Stromal cell of bone marrow (primary cell): ENCODE results near the gene CDK10.
"Not testable (repeated sequence)": the region's sequence is repeated elsewhere in the genome, so short reads cannot be mapped to it uniquely, and the experiment has no call there.

Experiments
- DNase-seq: peaks from one replicate; pipeline ENCODE4 v3.0.0-alpha.2; 2012; ENCODE audit warnings: low read depth

The CDK10 gene

DNA sequence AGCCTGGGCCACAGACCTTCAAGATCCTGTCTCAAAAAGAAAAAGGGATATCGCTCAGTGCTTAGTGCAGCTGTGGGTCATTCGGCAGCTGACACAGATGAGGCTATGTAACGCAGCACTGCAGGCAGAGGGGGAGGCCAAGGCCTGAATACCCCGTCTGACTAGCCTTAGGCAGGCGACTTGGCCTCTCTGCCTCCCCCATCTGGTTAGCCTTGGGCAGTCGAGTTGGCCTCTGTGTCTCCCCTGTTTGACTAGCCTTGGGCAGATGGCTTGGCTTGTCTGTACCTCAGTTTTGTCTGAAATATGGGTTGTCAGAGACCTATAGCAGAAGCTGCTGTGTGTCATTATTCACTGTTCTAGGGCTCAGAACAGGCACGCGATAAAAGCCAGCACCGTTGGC is 18.9 kb upstream of the CDK10 start:
- DNase-seq, result no peak

DNA sequence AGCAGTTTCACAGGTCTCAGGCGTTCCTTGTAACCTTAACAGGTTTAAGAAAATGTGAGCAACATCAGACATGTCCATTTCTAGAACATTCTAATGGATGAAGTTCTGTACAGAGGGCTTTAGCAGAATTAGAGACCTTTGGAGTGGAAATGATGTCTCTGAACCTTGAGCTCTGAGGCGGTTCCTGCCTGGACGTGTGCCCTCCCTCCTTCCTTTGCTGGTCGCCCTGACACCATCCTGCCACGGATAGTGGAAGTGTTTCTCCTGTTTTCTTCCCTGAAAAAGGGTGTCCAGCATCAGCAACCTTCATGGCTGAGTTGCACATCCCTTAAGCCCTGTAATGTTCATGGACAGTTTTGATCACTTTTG is 17.7 kb upstream of the CDK10 start:
- DNase-seq, result no peak

- no peak for DNase-seq
These were observed 16.7 kb upstream of the CDK10 start for GRCh38 chr16:89669755-89670154.

DNA sequence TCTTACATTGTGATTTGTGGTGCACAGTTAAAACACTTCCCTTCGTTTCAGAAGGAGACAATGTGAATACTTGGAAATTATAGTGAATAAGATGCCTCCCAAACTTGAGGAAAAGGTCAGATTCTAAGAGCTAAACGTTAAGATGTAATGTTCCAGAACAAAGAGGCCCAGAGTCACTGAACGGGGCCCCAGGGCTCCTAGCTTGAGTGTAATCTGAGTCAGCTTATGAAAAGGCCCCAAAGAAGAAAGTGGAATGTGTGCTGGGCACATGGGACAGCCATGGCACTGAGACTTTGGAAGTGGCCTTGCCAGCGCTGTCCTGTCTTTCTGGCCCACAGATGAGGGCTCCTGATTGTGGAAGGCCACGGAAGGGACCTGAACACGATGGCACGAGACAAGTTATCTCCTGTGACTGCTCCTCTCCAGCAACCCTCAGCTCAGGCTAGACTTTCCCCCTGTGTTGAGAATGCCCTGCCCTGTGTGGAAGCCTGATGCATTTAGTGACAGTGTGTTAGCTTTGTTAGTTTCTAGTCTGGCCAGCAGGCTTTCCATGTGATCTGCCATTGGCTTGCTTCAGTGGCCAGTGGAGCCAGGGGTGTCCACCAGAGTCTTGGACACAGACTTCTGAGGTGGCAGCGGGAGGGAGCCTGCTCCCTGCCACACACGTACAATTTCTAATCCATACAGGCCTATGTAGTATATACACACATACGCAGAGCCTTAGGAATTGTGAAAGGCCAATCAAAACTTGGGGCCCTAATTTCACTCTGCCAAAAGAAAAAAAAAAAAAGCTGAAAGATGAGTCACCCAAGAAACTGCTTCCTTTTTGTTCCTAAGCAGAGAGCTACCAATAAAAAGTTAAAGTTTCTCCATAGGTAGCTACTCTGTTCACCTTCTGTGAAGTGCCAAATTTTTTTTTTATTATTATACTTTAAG is 15.7 kb upstream of the CDK10 start:
- DNase-seq, result no peak

- DNase-seq, result not testable (repeated sequence)
These were observed 14.9 kb upstream of the CDK10 start for GRCh38 chr16:89671565-89671964.

- DNase-seq, result no peak
These were observed 14.1 kb upstream of the CDK10 start for GRCh38 chr16:89672177-89672941.

GRCh38 chr16:89678258-89678657 is 8.2 kb upstream of the CDK10 start:
- DNase-seq, result no peak

DNA sequence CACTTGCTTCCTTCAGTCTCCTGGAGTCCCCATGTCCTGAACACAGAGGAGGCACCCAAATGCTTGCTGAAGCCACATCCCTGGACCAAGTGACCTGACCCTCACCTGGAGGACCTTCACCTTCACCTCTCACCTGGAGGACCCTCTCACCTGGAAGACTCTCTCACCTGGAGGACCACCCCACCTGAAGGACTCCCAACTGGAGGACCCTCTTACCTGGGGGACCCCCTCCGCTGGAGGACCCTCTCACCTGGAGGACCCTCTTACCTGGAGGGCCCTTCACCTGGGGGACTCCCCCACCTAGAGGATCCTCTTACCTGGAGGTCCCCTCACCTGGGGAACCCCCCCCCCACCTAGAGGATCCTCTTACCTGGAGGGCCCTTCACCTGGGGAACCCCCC is 573 bp upstream of the CDK10 start:
- DNase-seq, result no peak

GRCh38 chr16:89687092-89687940 is 827 bp downstream of the CDK10 start:
- no peak for DNase-seq

DNA sequence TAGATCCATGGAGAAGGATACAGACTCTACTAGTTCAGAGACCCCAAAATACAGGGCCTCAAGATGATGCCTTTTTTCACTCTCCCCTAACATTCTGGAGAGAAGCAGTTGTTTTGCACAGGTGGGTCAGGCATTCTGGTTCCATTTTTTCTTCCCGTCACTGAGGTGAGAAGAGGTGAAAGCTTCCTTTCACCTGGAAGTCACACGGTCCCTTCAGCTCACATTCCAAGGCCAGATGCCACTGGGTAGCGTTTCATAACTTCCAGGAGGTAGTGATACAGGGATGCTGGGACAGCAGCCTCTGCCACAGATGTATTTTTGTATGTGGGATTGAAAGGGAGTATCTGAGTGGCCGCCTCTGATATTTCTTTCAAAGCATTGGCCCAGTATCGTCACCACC is 1.9 kb downstream of the CDK10 start:
- no peak for DNase-seq

DNA sequence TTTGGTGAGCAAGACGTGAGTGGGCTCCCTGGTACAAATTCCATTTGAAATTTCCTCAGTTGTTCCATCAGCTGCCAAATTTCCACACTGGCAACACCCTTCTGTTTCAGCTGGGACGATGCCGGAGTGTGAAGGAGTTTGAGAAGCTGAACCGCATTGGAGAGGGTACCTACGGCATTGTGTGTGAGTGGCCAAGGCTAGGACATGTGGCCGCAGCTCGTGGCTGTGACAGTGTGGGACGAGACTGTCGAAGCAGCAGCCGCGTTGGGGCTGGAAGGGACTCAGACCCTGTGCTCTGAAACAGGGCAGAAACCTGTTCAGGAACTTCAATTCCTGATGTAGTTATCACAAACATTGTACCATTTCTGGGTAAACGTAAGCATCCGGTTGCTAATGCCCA is 2.7 kb downstream of the CDK10 start:
- no peak for DNase-seq

GRCh38 chr16:89689621-89690020 is 3.1 kb downstream of the CDK10 start:
- not testable (repeated sequence) for DNase-seq

DNA sequence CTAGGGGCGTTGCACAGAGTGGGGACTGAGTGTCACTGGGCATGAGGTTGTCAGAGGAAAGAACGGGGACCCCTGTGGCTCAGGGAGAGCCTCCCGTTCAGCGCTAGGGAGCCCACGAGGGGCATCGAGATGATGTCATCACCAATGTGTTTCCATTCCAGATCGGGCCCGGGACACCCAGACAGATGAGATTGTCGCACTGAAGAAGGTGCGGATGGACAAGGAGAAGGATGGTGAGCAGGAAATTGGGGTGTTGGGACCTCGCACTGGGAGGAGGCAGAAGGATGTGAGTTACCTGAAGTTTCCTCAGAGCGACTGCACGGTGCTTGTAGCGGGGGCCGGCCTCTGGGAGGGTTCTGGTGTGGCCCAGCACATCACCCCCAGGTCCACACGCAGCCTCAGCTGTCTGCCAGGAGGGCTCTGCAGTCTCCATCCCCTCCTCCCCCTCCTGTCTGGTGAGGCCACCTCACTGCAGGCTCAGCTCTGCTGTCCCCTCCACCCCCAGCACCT is 4.0 kb downstream of the CDK10 start:
- DNase-seq, result no peak

GRCh38 chr16:89691231-89691985 is 4.9 kb downstream of the CDK10 start:
- DNase-seq, result no peak

DNA sequence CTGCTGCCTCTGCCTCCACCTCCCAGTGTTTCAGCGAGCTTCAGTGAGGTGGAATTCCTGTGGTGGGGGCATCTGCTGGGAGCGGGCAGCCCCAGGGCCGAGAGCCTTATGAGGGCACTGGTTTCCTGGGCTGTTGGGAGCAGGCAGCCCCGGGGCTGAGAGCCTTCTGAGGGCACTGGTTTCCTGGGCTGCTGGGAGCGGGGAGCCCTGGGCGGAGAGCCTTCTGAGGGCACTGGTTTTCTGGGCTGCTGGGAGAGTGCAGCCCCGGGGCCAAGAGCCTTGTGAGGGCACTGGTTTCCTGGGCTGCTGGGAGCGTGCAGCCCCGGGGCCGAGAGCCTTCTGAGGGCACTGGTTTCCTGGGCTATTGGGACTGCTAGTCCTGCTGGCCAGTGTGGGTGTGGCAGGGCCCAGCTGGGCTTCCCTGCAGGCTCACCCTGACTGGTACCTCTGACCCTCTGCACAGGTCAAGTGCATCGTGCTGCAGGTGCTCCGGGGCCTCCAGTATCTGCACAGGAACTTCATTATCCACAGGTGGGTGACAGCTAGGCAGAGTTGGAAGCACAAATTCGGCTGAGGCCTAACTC is 5.6 kb downstream of the CDK10 start:
- DNase-seq, result no peak

GRCh38 chr16:89693289-89693731 is 6.8 kb downstream of the CDK10 start:
- DNase-seq, result no peak

DNA sequence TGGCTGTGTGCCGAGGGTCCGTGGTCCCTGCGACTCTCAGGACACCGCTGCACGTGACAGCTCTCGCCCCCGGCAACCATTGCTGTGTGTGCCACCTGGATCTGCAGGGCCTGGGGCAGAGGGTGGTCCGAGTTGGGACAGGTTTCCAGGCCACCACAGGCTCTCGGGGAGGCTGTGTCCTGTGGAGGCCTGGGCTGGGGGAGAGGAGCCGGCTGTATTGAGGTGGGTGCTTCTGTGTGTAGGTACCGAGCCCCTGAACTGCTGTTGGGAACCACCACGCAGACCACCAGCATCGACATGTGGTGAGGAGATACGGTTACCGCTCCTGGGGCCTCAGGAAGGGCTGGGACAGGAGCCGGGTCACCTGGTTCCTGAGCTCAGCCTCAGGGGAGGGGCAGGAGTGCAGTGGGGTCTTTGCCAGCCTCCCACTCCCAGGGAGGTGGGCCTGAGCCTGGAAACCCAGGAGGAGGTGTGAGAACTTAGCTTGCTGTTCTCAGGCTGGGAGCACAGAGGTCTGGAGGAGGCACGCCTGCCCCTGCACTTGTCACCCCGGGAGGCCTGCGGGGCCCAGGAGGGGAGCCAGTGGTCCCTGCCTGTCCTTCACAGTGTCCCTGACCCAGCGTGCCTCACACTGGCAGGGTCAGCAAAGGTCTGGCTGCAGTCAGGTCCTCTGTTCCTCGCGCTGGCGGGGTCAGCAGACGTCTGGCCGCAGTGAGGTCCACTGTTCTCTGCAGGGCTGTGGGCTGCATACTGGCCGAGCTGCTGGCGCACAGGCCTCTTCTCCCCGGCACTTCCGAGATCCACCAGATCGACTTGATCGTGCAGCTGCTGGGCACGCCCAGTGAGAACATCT is 7.7 kb downstream of the CDK10 start:
- DNase-seq, result no peak

DNA sequence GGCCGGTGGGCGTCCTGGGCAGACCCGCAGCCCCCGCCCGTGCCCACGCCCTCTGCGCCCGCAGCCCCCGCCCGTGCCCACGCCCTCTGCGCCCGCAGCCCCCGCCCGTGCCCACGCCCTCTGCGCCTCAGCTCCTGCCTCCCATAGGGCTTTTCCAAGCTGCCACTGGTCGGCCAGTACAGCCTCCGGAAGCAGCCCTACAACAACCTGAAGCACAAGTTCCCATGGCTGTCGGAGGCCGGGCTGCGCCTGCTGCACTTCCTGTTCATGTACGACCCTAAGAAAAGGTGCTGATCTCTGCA is 8.2 kb downstream of the CDK10 start:
- not testable (repeated sequence) for DNase-seq

DNA sequence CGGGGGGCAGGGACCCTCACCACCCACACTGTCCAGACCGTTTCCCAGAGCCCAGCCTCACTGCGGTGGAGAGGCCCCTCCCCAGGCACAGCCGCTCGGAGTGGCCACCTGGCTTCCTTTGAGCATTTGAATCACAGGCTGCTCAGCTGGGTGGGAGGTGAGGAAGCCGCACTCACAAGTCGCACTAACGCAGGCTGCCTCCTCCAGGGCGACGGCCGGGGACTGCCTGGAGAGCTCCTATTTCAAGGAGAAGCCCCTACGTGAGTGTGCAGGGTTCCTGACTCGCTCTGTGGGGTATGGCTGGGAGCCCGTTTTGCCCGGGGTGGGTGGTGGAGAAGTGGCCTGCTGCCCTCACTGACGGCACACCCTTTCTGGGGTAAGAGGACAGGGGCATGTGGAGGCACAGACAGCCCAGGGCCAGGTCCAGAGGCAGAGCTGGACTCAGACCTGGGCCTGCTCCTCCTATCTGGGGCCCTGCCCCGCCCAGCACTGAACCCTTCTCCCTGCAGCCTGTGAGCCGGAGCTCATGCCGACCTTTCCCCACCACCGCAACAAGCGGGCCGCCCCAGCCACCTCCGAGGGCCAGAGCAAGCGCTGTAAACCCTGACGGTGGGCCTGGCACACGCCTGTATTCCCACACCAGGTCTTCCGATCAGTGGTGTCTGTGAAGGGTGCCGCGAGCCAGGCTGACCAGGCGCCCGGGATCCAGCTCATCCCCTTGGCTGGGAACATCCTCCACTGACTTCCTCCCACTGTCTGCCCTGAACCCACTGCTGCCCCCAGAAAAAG is 8.8 kb downstream of the CDK10 start:
- no peak for DNase-seq
